ENCODE results near the gene CHRDL2.

DNA sequence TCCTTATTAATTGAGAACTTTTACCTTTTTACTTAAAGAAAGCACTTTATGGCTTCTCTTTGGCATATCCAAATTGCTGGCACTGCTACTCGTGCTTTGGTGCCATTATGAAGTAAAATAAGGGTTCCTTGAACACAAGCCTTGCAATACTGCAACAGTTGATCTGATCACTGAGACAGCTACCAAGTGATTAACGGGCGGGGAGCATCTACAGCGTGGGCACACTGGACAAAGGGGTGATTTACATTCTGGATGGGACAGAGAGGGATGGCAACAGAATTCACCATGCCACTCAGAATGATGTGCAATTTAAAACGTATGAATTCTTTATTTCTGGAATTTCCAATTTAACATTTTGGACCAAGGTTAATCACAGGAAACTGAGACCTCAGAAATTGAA, 7.7 kb downstream of the CHRDL2 start:
- TF ChIP-seq ZNF274 (IDR thresholded peaks at IDR 0.05; ENCODE audit: low read depth, low read length) (no peak), YY1 (IDR thresholded peaks at IDR 0.05; ENCODE audit: insufficient read depth, insufficient read length) (no peak), SUZ12 (IDR thresholded peaks at IDR 0.05; ENCODE audit: extremely low read depth, insufficient read depth, insufficient read length) (no peak)

Data from NT2/D1 (cell line).